HEK293 (cell line): Measurements from ENCODE around the gene ZHX3.

Source experiments
- CTCF ChIA-PET: fragments of 350-600 bp; formaldehyde crosslinking; extraction: SDS; loops from one replicate; lab custom pipeline; 2021; ENCODE audit warnings: antibody characterized with exemption; lab: Yijun Ruan, JAX
- POLR2A ChIA-PET: fragments of 300-600 bp; formaldehyde crosslinking; extraction: SDS; loops from one replicate; lab custom pipeline; 2020; ENCODE audit warnings: antibody characterized with exemption, inconsistent platforms; lab: Yijun Ruan, JAX
- H3K27ac ChIP-seq: fragments of 200-500 bp; sonication (Bioruptor generic); 2 replicates; pipeline ENCODE4 v1.5.1; 2014; ENCODE audit warnings: low read depth, low read length, control low read depth, inconsistent platforms; ENCODE audit errors: extremely low read depth
- H3K36me3 ChIP-seq, 2 experiments: fragments of 200-500 bp in 1 of 2; sonication (Bioruptor generic) in 1 of 2; 1 replicate in 1 of 2; 2 replicates in 1 of 2; pipeline ENCODE4 v1.5.1; 2014 to 2017; ENCODE audit warnings: inconsistent platforms in 2 of 2, low read length in 2 of 2; ENCODE audit not compliant: control insufficient read depth in 2 of 2, insufficient read depth in 1 of 2
- H3K4me1 ChIP-seq: fragments of 200-500 bp; sonication (Bioruptor generic); 2 replicates; pipeline ENCODE4 v1.5.1; 2014; ENCODE audit warnings: mild to moderate bottlenecking, low read length, inconsistent platforms; ENCODE audit not compliant: control insufficient read depth, insufficient read depth
- H3K4me3 ChIP-seq: 2 replicates; pipeline ENCODE4 v1.5.1; 2011; ENCODE audit warnings: low read depth, mild to moderate bottlenecking, control low read depth, low read length, moderate library complexity
- H3K9me3 ChIP-seq: fragments of 200-500 bp; sonication (Bioruptor generic); 2 replicates; pipeline ENCODE4 v1.5.1; 2014; ENCODE audit warnings: low read depth, low read length, inconsistent platforms; ENCODE audit not compliant: control insufficient read depth, insufficient read depth
- GFI1B ChIP-seq: fragments of 450-650 bp; formaldehyde crosslinking; IDR thresholded peaks from 2 replicates; pipeline ENCODE4 v1.5.1; 2016; ENCODE audit warnings: missing biosample characterization, missing genetic modification characterization
- HOXD13 ChIP-seq: sonication (generic); formaldehyde crosslinking; IDR thresholded peaks from 2 replicates; pipeline ENCODE4 v1.8.0; 2022; ENCODE audit warnings: missing genetic modification reagents, borderline replicate concordance
- KLF16 ChIP-seq: fragments of 450-650 bp; formaldehyde crosslinking; IDR thresholded peaks from 2 replicates; pipeline ENCODE4 v1.5.1; 2017; ENCODE audit warnings: missing biosample characterization, missing genetic modification characterization
- PRDM10 ChIP-seq: fragments of 450-650 bp; formaldehyde crosslinking; IDR thresholded peaks from 2 replicates; pipeline ENCODE4 v1.5.1; 2016; ENCODE audit warnings: missing biosample characterization, missing genetic modification characterization
- ZBTB11 ChIP-seq: fragments of 450-650 bp; formaldehyde crosslinking; conservative IDR thresholded peaks from 2 replicates; pipeline ENCODE4 v1.5.1; 2016; ENCODE audit warnings: low read depth, missing biosample characterization, missing genetic modification characterization
- ZBTB7A ChIP-seq: fragments of 450-650 bp; formaldehyde crosslinking; IDR thresholded peaks from 2 replicates; pipeline ENCODE4 v1.5.1; 2016; ENCODE audit warnings: low read depth, missing biosample characterization, missing genetic modification characterization
- ZFP3 ChIP-seq: fragments of 450-650 bp; formaldehyde crosslinking; IDR thresholded peaks from 2 replicates; pipeline ENCODE4 v1.5.1; 2016; ENCODE audit warnings: low read depth, missing biosample characterization, missing genetic modification characterization
- ZNF112 ChIP-seq: fragments of 450-650 bp; formaldehyde crosslinking; IDR thresholded peaks from 2 replicates; pipeline ENCODE4 v1.5.0; 2017; ENCODE audit warnings: missing biosample characterization, missing genetic modification characterization
- ZNF302 ChIP-seq: fragments of 450-650 bp; formaldehyde crosslinking; IDR thresholded peaks from 2 replicates; pipeline ENCODE4 v1.5.1; 2016; ENCODE audit warnings: missing biosample characterization, missing genetic modification characterization, low read depth
- ZNF311 ChIP-seq: fragments of 450-650 bp; formaldehyde crosslinking; IDR thresholded peaks from 2 replicates; pipeline ENCODE4 v1.5.1; 2017; ENCODE audit warnings: missing biosample characterization, missing genetic modification characterization, borderline replicate concordance
- ZNF37A ChIP-seq: fragments of 450-650 bp; IDR thresholded peaks from 2 replicates; pipeline ENCODE4 v1.5.1; 2018; ENCODE audit warnings: missing biosample characterization, missing genetic modification characterization
- ZNF473 ChIP-seq: fragments of 450-650 bp; formaldehyde crosslinking; IDR thresholded peaks from 2 replicates; pipeline ENCODE4 v1.5.1; 2017; ENCODE audit warnings: missing biosample characterization, missing genetic modification characterization
- ZNF610 ChIP-seq: fragments of 450-650 bp; formaldehyde crosslinking; IDR thresholded peaks from 2 replicates; pipeline ENCODE4 v1.5.1; 2016; ENCODE audit warnings: missing biosample characterization, missing genetic modification characterization, borderline replicate concordance
- ZNF621 ChIP-seq: fragments of 450-650 bp; formaldehyde crosslinking; IDR thresholded peaks from 2 replicates; pipeline ENCODE4 v1.5.1; 2017; ENCODE audit warnings: missing biosample characterization, missing genetic modification characterization
- ZNF660 ChIP-seq: fragments of 450-650 bp; IDR thresholded peaks from 2 replicates; pipeline ENCODE4 v1.5.1; 2018; ENCODE audit warnings: missing biosample characterization, mild to moderate bottlenecking, missing genetic modification characterization
- ZNF792 ChIP-seq: fragments of 450-650 bp; formaldehyde crosslinking; IDR thresholded peaks from 2 replicates; pipeline ENCODE4 v1.5.1; 2016; ENCODE audit warnings: missing biosample characterization, missing genetic modification characterization
- ZSCAN23 ChIP-seq: fragments of 450-650 bp; formaldehyde crosslinking; IDR thresholded peaks from 2 replicates; pipeline ENCODE4 v1.5.1; 2016; ENCODE audit warnings: missing biosample characterization, missing genetic modification characterization

Gene ZHX3

GRCh38 chr20:41158082-41158625 lies 159.4 kb downstream of the ZHX3 start:
- CTCF ChIA-PET = interaction anchor here (0.8 to 3.6 kb wide), 6 partner anchors 9 to 181 kb away, joined by 3 to 15 read pairs (median 3); no protein-coding TSS in a partner anchor
- POLR2A ChIA-PET = no interaction called here

GRCh38 chr20:41155261-41155660 lies 162.3 kb downstream of the ZHX3 start:
- Histone ChIP-seq H3K4me1 (peaks cover 5% of the 10 kb centered on the region; the same call in 1 of the 2 replicates), H3K27ac (no peak overlapping the region), H3K4me3 (no peak overlapping the region), H3K36me3 (peaks cover 0 to 42% of the 10 kb centered on the region in 2 experiments; a peak in 2 of 3 replicates), H3K9me3 (no peaks in the 10 kb centered on the region)
- TF ChIP-seq PRDM10 = no peak
- TF ChIP-seq ZBTB7A = no peak
- TF ChIP-seq ZNF112 (tag by site-specific recombination) = no peak
- TF ChIP-seq HOXD13 (CRISPR knock-in tag) = no peak
- no peak for TF ChIP-seq KLF16 (tag by site-specific recombination)
- no peak for TF ChIP-seq ZFP3 (tag by site-specific recombination)
- no peak for TF ChIP-seq ZNF302 (tag by site-specific recombination)
- TF ChIP-seq ZNF610 (tag by site-specific recombination) = no peak
- no peak for TF ChIP-seq ZNF621 (tag by site-specific recombination)
- TF ChIP-seq ZNF37A = no peak
- TF ChIP-seq ZNF792 (tag by site-specific recombination) = no peak
- TF ChIP-seq ZNF473 (tag by site-specific recombination) = no peak
- TF ChIP-seq GFI1B (tag by site-specific recombination) = no peak
- ChIA-PET CTCF (interaction anchor here (0.6 to 3.3 kb wide), 3 partner anchors 18 to 21 kb away, joined by 3 to 14 read pairs (median 4); no protein-coding TSS in a partner anchor), POLR2A (no interaction called here)

More at GRCh38 chr20:41158082-41158625, 159.4 kb downstream of the ZHX3 start:
- no peak for TF ChIP-seq ZNF311 (tag by site-specific recombination)
- no peak for TF ChIP-seq ZNF660 (tag by site-specific recombination)
- no peak for TF ChIP-seq ZSCAN23 (tag by site-specific recombination)
- no peak for TF ChIP-seq ZBTB11 (tag by site-specific recombination)
- no peaks in the 10 kb centered on the region for H3K4me1 ChIP-seq
- peaks cover 4 to 69% of the 10 kb centered on the region in 2 experiments; a peak in 2 of 3 replicates for H3K36me3 ChIP-seq
- no peak overlapping the region for H3K27ac ChIP-seq
- H3K4me3 ChIP-seq = no peak overlapping the region
- no peaks in the 10 kb centered on the region for H3K9me3 ChIP-seq
